AG04450 (cell line): ENCODE measurements around the gene VPS37C. TPM values are rescaled to one million over a fixed set of nuclear protein-coding genes. Genes with fewer than 3 reads are reported as not detected.
"Not testable (repeated sequence)": the region's sequence is repeated elsewhere in the genome, so short reads cannot be mapped to it uniquely, and the experiment has no call there.

Experiments used
- CTCF ChIA-PET: fragments of 300-600, 350-600 bp; formaldehyde crosslinking; extraction: SDS; loops from one replicate; lab custom pipeline; 2022; ENCODE audit warnings: antibody characterized with exemption, inconsistent platforms; lab: Charles Lee
- POLR2A ChIA-PET: fragments of 350-600 bp; formaldehyde crosslinking; extraction: SDS; loops from one replicate; lab custom pipeline; 2021; ENCODE audit warnings: antibody characterized with exemption, inconsistent platforms; lab: Yijun Ruan, JAX
- DNase-seq: peaks from one replicate; pipeline ENCODE4 v3.0.0-alpha.2; 2011; ENCODE audit warnings: low read depth, low spot score
- H3K27ac ChIP-seq: one replicate; pipeline ENCODE4 v1.5.1; 2012; ENCODE audit warnings: low read depth, low read length, control low read depth
- H3K27me3 ChIP-seq: one replicate; pipeline ENCODE4 v1.6.0; 2012; ENCODE audit warnings: low read length; ENCODE audit not compliant: control insufficient read depth, insufficient read depth
- H3K4me3 ChIP-seq: 2 replicates; pipeline ENCODE4 v1.5.1; 2011; ENCODE audit warnings: mild to moderate bottlenecking, low read depth, low read length, control low read depth
- H3K9me3 ChIP-seq: 2 replicates; pipeline ENCODE4 v1.5.1; 2012; ENCODE audit warnings: low read length; ENCODE audit not compliant: control insufficient read depth, insufficient read depth
- polyA minus RNA-seq: library from RNA; depleted of rRNA, polyadenylated mRNA; stranded (reverse); fragments of >200 nt; gene quantifications from 2 replicates; pipeline ENCODE4 v1.2.3, GENCODE V29; 2011; rRNA and poly(A)+ RNA removed
- polyA plus RNA-seq: library from polyadenylated mRNA; depleted of rRNA; stranded (reverse); fragments of >200 nt; gene quantifications from 2 replicates; pipeline ENCODE4 v1.2.3, GENCODE V29; 2011; rRNA removed
- TF ChIP-seq, protein P1 (sequence below): IDR thresholded peaks from 2 replicates; pipeline ENCODE4 v1.5.1; 2011; ENCODE audit warnings: low read depth, low read length, control low read depth, inconsistent platforms

VPS37C gene
- 9.1 and 10.9 TPM in 2 replicates for polyA plus RNA-seq
- polyA minus RNA-seq, result 5.2 and 5.7 TPM in 2 replicates

DNA sequence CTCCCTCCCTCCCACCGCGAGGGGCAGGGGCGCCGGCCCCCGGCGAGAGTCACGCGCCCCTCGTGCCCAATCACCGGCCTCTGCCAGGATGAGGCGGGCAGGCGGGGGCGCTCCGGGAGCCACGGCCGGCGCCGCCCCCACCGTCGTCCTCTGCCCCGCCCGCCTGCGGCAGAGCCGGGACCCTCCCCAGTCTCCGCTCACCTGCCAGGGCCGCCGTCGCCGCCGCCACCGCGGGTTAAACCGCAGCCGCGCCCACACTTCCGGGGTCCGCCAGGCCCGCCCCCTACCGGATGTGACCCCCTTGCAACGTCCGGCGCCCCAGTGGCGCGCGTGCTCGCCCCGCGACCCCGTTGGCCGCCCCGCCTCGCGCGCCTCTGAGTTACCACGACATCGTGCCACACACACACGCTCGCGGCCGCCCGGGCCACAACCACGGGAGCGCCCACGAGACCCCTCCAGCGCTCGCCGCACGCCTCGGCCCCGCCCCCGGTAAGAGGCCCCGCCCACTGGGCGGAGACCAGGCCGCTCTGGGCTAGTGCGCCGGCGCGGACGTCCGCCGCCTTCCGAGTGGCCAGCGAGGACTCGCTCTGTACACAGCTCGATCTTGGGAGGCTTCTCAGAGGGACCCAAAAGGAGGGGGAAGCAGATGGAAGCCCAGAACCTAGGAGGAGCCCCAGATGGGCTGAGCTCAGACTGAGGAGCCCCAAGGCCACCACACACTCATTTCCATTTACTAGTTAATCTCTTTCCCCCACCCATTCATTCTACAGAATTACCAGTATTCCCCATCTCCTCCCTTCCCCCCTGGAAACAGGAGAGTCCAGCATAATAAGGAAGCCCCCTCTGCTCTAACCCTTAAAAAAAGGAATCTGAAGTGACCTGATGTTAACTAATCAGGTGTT, at the start of gene VPS37C:
Gene VPS37C, minus strand, starts transcription at position 237 of the 902 bp plus-strand sequence. CDS start 22,597 bp downstream, outside the sequence.
- ChIA-PET POLR2A (interaction anchor here (0.6 to 1.0 kb wide), 3 partner anchors 19 to 230 kb away, joined by 3 to 5 read pairs (median 4); no protein-coding TSS in a partner anchor), CTCF (interaction anchor here (0.5 to 1.6 kb wide), 3 partner anchors 12 to 229 kb away, joined by 3 to 5 read pairs (median 3); no protein-coding TSS in a partner anchor)
- DNase-seq, result peak; percentile 59

DNA sequence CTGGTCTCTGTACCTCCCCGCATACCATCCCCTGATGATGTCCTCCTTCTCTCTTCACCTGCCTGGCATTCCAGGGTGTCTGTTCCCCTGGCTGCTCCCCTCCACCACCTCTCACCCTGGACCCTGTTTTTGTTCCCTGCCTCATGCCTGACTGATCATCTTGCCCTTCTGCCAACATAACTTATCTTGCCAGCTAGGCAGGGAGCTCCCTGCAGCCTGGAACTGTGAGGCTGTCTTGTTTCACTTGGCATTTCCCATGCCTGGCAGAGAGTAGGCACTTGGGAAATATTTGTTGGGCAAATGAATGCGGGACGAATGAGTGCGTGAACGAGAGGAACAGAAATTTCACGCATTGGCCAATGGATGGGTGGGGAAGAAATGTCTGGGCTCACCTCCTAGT, 49.4 kb upstream of the VPS37C start:
- CTCF ChIA-PET, H3K9me3 ChIP-seq, H3K4me3 ChIP-seq, H3K27me3 ChIP-seq, H3K27ac ChIP-seq, DNase-seq, POLR2A ChIA-PET: not testable (repeated sequence)

More for the DNA sequence above, at the start of gene VPS37C:
- Histone ChIP-seq H3K27me3 (no peaks in the 10 kb centered on the region), H3K9me3 (no peaks in the 10 kb centered on the region), H3K27ac (peak within 1 kb of the TSS; percentile 53), H3K4me3 (peak within 1 kb of the TSS; percentile 79)
- TF ChIP-seq, protein P1, sequence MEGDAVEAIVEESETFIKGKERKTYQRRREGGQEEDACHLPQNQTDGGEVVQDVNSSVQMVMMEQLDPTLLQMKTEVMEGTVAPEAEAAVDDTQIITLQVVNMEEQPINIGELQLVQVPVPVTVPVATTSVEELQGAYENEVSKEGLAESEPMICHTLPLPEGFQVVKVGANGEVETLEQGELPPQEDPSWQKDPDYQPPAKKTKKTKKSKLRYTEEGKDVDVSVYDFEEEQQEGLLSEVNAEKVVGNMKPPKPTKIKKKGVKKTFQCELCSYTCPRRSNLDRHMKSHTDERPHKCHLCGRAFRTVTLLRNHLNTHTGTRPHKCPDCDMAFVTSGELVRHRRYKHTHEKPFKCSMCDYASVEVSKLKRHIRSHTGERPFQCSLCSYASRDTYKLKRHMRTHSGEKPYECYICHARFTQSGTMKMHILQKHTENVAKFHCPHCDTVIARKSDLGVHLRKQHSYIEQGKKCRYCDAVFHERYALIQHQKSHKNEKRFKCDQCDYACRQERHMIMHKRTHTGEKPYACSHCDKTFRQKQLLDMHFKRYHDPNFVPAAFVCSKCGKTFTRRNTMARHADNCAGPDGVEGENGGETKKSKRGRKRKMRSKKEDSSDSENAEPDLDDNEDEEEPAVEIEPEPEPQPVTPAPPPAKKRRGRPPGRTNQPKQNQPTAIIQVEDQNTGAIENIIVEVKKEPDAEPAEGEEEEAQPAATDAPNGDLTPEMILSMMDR, result no peak

DNA sequence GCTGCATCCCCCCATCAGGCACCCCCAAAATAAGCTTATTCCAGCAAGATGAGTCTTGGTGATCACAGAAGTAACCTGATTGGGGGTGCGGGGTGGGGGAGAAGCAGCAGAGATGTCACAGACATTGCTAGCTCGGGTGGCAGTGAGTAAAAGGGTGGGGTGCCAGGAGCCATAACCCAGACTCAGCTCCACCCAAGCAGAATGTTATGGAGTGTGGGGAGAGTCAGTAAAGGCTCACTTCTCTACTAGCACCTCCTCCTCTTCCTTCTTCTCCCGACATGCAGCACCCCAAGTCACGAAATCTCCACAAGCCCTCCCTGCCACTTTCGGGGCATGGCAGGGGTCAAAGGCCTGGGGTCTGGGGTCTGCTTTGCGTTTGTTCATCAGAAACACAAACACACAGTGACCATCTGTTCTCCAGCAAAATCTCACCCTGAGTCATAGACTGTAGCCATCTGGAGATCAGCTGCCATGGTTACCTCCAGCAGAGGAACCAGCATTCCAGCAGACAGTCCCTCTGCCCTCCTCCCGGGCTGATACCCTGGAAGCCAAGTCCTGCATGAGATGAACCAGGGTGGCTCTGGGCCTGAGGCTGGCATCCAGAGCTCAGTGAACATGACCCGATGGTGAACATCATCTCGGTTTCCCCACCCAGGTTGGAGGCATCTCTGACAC, 46.5 kb upstream of the VPS37C start:
- CTCF ChIA-PET, result not testable (repeated sequence)

DNA sequence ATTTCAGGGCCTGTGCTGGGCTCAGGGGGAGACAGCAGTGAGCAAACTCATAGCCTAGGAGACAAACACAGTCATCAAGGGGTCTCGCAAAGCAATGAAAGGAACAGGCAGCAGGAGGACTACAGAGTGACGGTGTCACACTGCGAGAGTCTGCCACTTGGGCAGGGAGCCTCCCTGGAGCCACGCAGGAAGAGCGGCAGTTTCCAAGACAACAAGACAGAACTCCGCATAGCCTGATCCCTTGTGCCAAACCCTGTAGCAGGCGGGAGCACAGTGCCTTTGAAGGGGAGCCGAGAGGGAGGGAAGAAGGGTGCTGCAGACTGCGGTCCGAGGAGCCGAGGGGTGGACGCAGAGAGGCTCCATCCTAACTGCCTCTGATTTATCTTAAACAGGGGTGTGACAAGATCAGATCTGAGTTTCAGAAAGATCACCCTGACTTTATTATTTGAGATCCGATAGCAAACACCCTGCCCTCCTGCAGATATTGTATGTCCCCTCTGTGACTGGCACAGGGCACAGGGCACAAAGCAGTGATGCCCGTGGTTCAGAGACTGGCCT, 43.4 kb upstream of the VPS37C start:
- peaks cover 13% of the 10 kb centered on the region for H3K27me3 ChIP-seq
- CTCF ChIA-PET, H3K9me3 ChIP-seq, POLR2A ChIA-PET, DNase-seq, H3K4me3 ChIP-seq, H3K27ac ChIP-seq: not testable (repeated sequence)

More for the DNA sequence above, 46.5 kb upstream of the VPS37C start:
- H3K27ac ChIP-seq, DNase-seq, POLR2A ChIA-PET, H3K4me3 ChIP-seq, H3K9me3 ChIP-seq: not testable (repeated sequence)
- peaks cover 13% of the 10 kb centered on the region for H3K27me3 ChIP-seq

DNA sequence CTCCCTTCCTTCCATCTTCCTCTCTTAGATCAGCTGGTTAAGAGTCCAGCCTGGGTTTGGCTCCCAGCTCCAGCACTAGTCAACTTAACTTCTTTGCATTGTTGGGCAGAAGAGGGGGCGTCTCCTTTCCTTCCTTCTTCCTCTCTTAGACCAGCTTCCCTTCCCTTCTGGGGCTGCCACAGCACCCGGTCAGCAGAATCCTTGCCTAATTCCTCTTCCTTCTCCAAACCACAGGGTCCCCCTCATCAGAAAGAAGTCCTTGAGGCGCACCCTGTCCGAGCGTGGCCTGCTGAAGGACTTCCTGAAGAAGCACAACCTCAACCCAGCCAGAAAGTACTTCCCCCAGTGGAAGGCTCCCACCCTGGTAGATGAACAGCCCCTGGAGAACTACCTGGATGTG, 42.6 kb upstream of the VPS37C start:
- H3K27ac ChIP-seq, H3K4me3 ChIP-seq, POLR2A ChIA-PET, DNase-seq, H3K9me3 ChIP-seq, CTCF ChIA-PET: not testable (repeated sequence)
- H3K27me3 ChIP-seq, result peaks cover 13% of the 10 kb centered on the region

DNA sequence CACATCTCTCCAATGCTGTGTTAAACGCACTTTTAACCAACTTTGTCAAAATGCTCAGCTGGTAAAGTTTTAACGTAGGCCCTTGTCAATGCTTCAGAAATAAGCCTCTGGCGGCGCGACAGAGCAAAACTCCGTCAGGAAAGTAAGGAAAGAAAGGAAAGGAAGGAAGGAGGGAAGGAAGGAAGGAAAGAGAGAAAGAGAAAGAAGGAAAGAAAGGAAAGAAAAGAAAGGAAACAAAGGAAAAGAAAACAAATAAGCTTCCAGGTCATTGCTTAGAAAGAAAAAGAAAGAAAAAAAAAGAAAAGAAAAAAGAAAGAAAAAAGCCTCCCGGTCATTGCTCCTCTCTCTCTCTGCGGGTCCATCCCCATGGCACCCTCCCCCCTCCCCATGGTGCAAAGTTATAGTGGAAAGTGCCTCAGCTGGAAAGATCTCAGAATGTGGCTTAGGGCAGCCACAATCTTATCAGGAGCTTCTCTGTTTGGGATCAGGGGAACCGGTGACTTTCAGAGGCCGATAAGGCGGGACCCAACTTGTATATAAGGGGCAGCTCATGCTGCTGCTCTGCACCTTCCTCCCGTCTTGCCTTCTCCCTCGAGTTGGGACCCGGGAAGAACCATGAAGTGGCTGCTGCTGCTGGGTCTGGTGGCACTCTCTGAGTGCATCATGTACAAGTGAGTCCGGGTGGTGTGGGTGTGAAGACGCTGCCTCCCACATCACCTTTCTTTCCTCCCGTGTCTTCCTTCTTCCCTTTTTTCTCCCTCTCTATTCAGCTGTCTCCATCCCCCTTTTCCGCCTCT, 41.9 kb upstream of the VPS37C start, which contains the start of gene PGA3:
Gene PGA3, plus strand, starts transcription at position 566 of the 797 bp plus-strand sequence. Its CDS starts 50 bp downstream, at position 616.
- H3K4me3 ChIP-seq, POLR2A ChIA-PET, H3K9me3 ChIP-seq, CTCF ChIA-PET, H3K27ac ChIP-seq, DNase-seq: not testable (repeated sequence)
- peaks cover 13% of the 10 kb centered on the region for H3K27me3 ChIP-seq
